Common myeloid progenitor, CD34-positive (primary cell): ENCODE measurements around the gene ERICH4.

Experiments
- CTCF ChIA-PET: fragments of 350-600 bp; sonication (Branson Sonifier 250); formaldehyde crosslinking; loops from one replicate; lab custom pipeline; 2021; ENCODE audit warnings: antibody characterized with exemption; lab: Charles Lee
- POLR2A ChIA-PET: fragments of 350-600 bp; sonication (Branson Sonifier 250); formaldehyde crosslinking; loops from one replicate; lab custom pipeline; 2021; ENCODE audit warnings: antibody characterized with exemption; lab: Charles Lee
- DNase-seq, 3 donors: peaks; one replicate each; pipeline versions ENCODE4 v3.0.0 to v3.0.0-alpha.2; 2013
- H3K27ac ChIP-seq, 2 experiments: 1 replicate in 1 of 2; 2 replicates in 1 of 2; pipeline ENCODE4 v1.7.0; 2013; ENCODE audit warnings: inconsistent platforms in 2 of 2, low read length in 2 of 2, mild to moderate bottlenecking in 2 of 2, low read depth in 1 of 2, moderate library complexity in 1 of 2; ENCODE audit not compliant: severe bottlenecking in 2 of 2, insufficient read depth in 1 of 2, poor library complexity in 1 of 2
- H3K27me3 ChIP-seq, 5 experiments: replicated peaks in 2 of 5; 1 replicate in 3 of 5; 2 replicates in 2 of 5; pipeline versions ENCODE4 v1.6.1 to v1.7.0; 2013; ENCODE audit warnings: low read length in 4 of 5, mild to moderate bottlenecking in 2 of 5, moderate library complexity in 2 of 5, inconsistent platforms in 1 of 5; ENCODE audit not compliant: insufficient read depth in 5 of 5, control insufficient read depth in 4 of 5
- H3K36me3 ChIP-seq, 4 experiments: 1 replicate in 2 of 4; 2 replicates in 2 of 4; pipeline versions ENCODE4 v1.6.1 to v1.7.0; 2013; ENCODE audit warnings: low read length in 3 of 4, control low read depth in 1 of 4, mild to moderate bottlenecking in 1 of 4; ENCODE audit not compliant: control insufficient read depth in 4 of 4, insufficient read depth in 4 of 4
- H3K4me1 ChIP-seq, 4 experiments: 1 replicate in 3 of 4; 2 replicates in 1 of 4; pipeline versions ENCODE4 v1.6.1 to v1.7.1; 2013; ENCODE audit warnings: low read length in 3 of 4, mild to moderate bottlenecking in 3 of 4, control low read depth in 1 of 4, inconsistent platforms in 1 of 4, moderate library complexity in 1 of 4; ENCODE audit not compliant: control insufficient read depth in 4 of 4, insufficient read depth in 4 of 4; ENCODE audit errors: control extremely low read depth in 1 of 4
- H3K4me3 ChIP-seq, 7 experiments: 1 replicate in 4 of 7; 2 replicates in 3 of 7; pipeline versions ENCODE4 v1.5.1 to v1.7.0; 2013; ENCODE audit warnings: mild to moderate bottlenecking in 7 of 7, low read length in 6 of 7, moderate library complexity in 6 of 7, inconsistent platforms in 2 of 7, low read depth in 2 of 7, control low read depth in 1 of 7; ENCODE audit not compliant: insufficient read depth in 4 of 7, control insufficient read depth in 1 of 7; ENCODE audit errors: extremely low read depth in 1 of 7
- H3K9me3 ChIP-seq, 5 experiments: 1 replicate in 4 of 5; 2 replicates in 1 of 5; pipeline versions ENCODE4 v1.6.1 to v1.7.1; 2013; ENCODE audit warnings: low read length in 4 of 5, mild to moderate bottlenecking in 2 of 5, inconsistent platforms in 1 of 5, low read depth in 1 of 5, moderate library complexity in 1 of 5; ENCODE audit not compliant: control insufficient read depth in 4 of 5, insufficient read depth in 2 of 5; ENCODE audit errors: control extremely low read depth in 1 of 5
- WGBS: methylation state at CpG from one replicate; pipeline ENCODE4 v1.1.5; 2013; ENCODE audit not compliant: insufficient coverage; 5-methylcytosine and 5-hydroxymethylcytosine counted together

Gene ERICH4

GRCh38 chr19:41437944-41438574 is 4.9 kb upstream of the ERICH4 start:
- ChIA-PET CTCF (interaction anchor here (0.6 to 5.0 kb wide), 6 partner anchors 9 to 760 kb away, joined by 3 to 26 read pairs (median 4); no protein-coding TSS in a partner anchor), POLR2A (interaction anchor here (0.6 kb wide), 3 partner anchors 9 to 129 kb away, joined by 3 to 5 read pairs (median 3); no protein-coding TSS in a partner anchor)

GRCh38 chr19:41439441-41440222 is 3.3 kb upstream of the ERICH4 start, which contains the start of gene DMAC2:
TSS of gene DMAC2 (minus strand) at chr19:41439912. CDS start at chr19:41439899, 13 bp downstream.
- H3K4me3 ChIP-seq: peak within 1 kb of the TSS; percentile 71 to 100 (median 93)
- peaks cover 0 to 13% (median 11%) of the 10 kb centered on the region in 4 experiments for H3K36me3 ChIP-seq
- H3K27me3 ChIP-seq: no peaks in the 10 kb centered on the region
- CTCF ChIA-PET: interaction anchor here (0.8 to 5.0 kb wide), 9 partner anchors 9 to 148 kb away, joined by 3 to 29 read pairs (median 7); no protein-coding TSS in a partner anchor
- peaks cover 4 to 22% (median 13%) of the 10 kb centered on the region in 4 experiments for H3K4me1 ChIP-seq
- under 1% methylated on average over 40 of the region's 40 CpGs for WGBS
- no peaks in the 10 kb centered on the region for H3K9me3 ChIP-seq
- H3K27ac ChIP-seq: peak within 1 kb of the TSS; percentile 80 to 88
- DNase-seq: peak; percentile 97 to 98 (median 97)
- POLR2A ChIA-PET: interaction anchor here (0.5 to 1.2 kb wide), 7 partner anchors 8 to 313 kb away, joined by 3 to 4 read pairs (median 3); no protein-coding TSS in a partner anchor

More at GRCh38 chr19:41437944-41438574, 4.9 kb upstream of the ERICH4 start:
- H3K27me3 ChIP-seq: no peaks in the 10 kb centered on the region
- no peak for DNase-seq
- WGBS: 100% methylated on average over 1 of the region's 7 CpGs
- H3K36me3 ChIP-seq: peaks cover 0 to 18% (median 12%) of the 10 kb centered on the region in 4 experiments
- no peak overlapping the region for H3K27ac ChIP-seq
- no peak overlapping the region for H3K4me3 ChIP-seq
- H3K4me1 ChIP-seq: peaks cover 4 to 29% (median 18%) of the 10 kb centered on the region in 4 experiments
- no peaks in the 10 kb centered on the region for H3K9me3 ChIP-seq

- H3K27me3 ChIP-seq: peaks cover 0 to 4% (median 0%) of the 10 kb centered on the region in 5 experiments
- ChIA-PET POLR2A (interaction anchor here (0.6 kb wide), 1 partner anchor 149 kb away, joined by 3 read pairs; no protein-coding TSS in a partner anchor), CTCF (interaction anchor here (3.0 kb wide), 1 partner anchor 8 kb away, joined by 29 read pairs; no protein-coding TSS in a partner anchor)
- WGBS: 96% methylated on average over 11 of the region's 15 CpGs
- peaks cover 4 to 15% (median 7%) of the 10 kb centered on the region in 4 experiments for H3K4me1 ChIP-seq
- no peak overlapping the region for H3K4me3 ChIP-seq
- no peak for DNase-seq
- H3K36me3 ChIP-seq: peaks cover 0 to 8% (median 6%) of the 10 kb centered on the region in 4 experiments
- no peaks in the 10 kb centered on the region for H3K9me3 ChIP-seq
- H3K27ac ChIP-seq: no peak overlapping the region
Measured at GRCh38 chr19:41441321-41441945, 1.5 kb upstream of the ERICH4 start.

- H3K4me3 ChIP-seq: no peak overlapping the region
- POLR2A ChIA-PET: no interaction called here
- H3K4me1 ChIP-seq: peaks cover 5 to 14% (median 8%) of the 10 kb centered on the region in 4 experiments
- H3K27me3 ChIP-seq: peaks cover 0 to 4% (median 0%) of the 10 kb centered on the region in 5 experiments
- no peaks in the 10 kb centered on the region for H3K9me3 ChIP-seq
- H3K36me3 ChIP-seq: no peaks in the 10 kb centered on the region
- no peak overlapping the region for H3K27ac ChIP-seq
- WGBS: 87% methylated on average over 6 of the region's 6 CpGs
- CTCF ChIA-PET: interaction anchor here (0.7 to 8.8 kb wide), 3 partner anchors 10 to 126 kb away, joined by 3 to 113 read pairs (median 3); no protein-coding TSS in a partner anchor
- no peak for DNase-seq
Measured at GRCh38 chr19:41443813-41444455, 978 bp downstream of the ERICH4 start.

- no peaks in the 10 kb centered on the region for H3K36me3 ChIP-seq
- H3K4me3 ChIP-seq: no peak overlapping the region
- no peak for DNase-seq
- peaks cover 3 to 13% (median 5%) of the 10 kb centered on the region in 4 experiments for H3K4me1 ChIP-seq
- ChIA-PET CTCF (interaction anchor here (0.6 to 8.8 kb wide), 5 partner anchors 10 to 426 kb away, joined by 3 to 113 read pairs (median 4); no protein-coding TSS in a partner anchor), POLR2A (no interaction called here)
- peaks cover 0 to 4% (median 0%) of the 10 kb centered on the region in 5 experiments for H3K27me3 ChIP-seq
- WGBS: 93% methylated on average over 4 of the region's 5 CpGs
- no peaks in the 10 kb centered on the region for H3K9me3 ChIP-seq
- no peak overlapping the region for H3K27ac ChIP-seq
Measured at GRCh38 chr19:41445575-41445974, 2.6 kb downstream of the ERICH4 start.

- ChIA-PET CTCF (interaction anchor here (1.1 to 8.8 kb wide), 6 partner anchors 8 to 122 kb away, joined by 3 to 113 read pairs (median 10); partner anchors contain the start of gene DMAC2), POLR2A (interaction anchor here (1.1 kb wide), 1 partner anchor 8 kb away, joined by 3 read pairs; the partner anchor contains the start of gene DMAC2)
- DNase-seq: no peak
- Histone ChIP-seq H3K9me3 (no peaks in the 10 kb centered on the region), H3K27ac (no peak overlapping the region), H3K27me3 (peaks cover 0 to 4% (median 0%) of the 10 kb centered on the region in 5 experiments), H3K36me3 (no peaks in the 10 kb centered on the region), H3K4me3 (peak overlapping the region in 1 of 7 experiments; percentile 45), H3K4me1 (peaks cover 3 to 13% (median 5%) of the 10 kb centered on the region in 4 experiments)
- WGBS: 65% methylated on average over 10 of the region's 12 CpGs
Measured at GRCh38 chr19:41447732-41448332, 4.9 kb downstream of the ERICH4 start.
